IPS-15b (cell line): Measurements from ENCODE around the gene DCANP1.

Experiments used
- H3K27me3 ChIP-seq: one replicate; pipeline ENCODE4 v1.6.1; 2013; ENCODE audit warnings: low read length; ENCODE audit not compliant: control insufficient read depth, insufficient read depth
- H3K36me3 ChIP-seq: one replicate; pipeline ENCODE4 v1.6.1; 2013; ENCODE audit warnings: low read length; ENCODE audit not compliant: control insufficient read depth, insufficient read depth
- H3K4me1 ChIP-seq: one replicate; pipeline ENCODE4 v1.6.1; 2013; ENCODE audit warnings: mild to moderate bottlenecking, low read length; ENCODE audit not compliant: control insufficient read depth, insufficient read depth
- H3K4me3 ChIP-seq: one replicate; pipeline ENCODE4 v1.5.1; 2013; ENCODE audit warnings: low read depth, low read length
- H3K9ac ChIP-seq: one replicate; pipeline ENCODE4 v1.6.1; 2013; ENCODE audit warnings: low read depth, mild to moderate bottlenecking, low read length
- H3K9me3 ChIP-seq: one replicate; pipeline ENCODE4 v1.6.1; 2013; ENCODE audit warnings: mild to moderate bottlenecking, low read length; ENCODE audit not compliant: control insufficient read depth, insufficient read depth

Gene DCANP1

DNA sequence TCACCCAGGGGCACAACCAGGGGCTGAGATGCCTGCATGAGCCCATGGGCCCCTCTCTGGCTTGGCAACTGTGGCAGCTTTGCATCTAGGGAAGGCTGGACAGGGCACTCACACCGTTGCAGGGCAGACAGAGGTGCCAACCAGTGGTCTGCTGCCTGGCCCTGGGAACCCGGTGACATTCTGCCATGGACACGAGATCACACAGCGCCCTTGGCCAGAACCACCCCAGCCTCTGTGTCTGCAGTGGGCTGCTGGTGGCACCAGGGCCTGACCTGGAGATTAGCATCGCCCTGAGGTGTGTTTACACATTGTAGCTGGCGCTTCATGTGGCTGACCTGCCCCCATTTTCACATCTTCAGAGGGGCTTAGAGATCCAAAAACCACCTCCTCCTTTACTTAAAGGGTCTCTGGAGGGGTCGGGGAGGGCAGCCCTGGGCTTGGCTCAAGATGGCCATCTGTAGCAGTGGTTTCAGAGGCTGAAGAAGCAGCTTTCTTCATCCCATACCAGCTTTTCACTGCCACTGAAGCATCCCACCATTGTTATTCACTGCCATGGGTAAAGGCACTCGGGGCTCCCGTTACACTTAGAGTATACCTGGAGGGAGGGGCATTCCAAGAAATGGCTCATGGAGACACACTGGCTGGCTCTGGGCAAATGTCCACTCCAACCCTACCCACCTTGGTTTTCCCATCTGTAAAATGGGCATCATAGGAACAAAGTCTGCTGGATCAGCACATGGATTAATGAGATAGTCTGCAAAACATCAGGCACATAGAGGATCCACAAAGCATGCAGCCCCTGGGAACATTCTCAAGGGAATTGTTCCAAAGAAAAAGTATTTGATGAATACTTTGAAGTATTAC, 11.4 kb downstream of the DCANP1 start:
- no peak overlapping the region for H3K4me3 ChIP-seq
- H3K4me1 ChIP-seq, result no peaks in the 10 kb centered on the region
- no peak overlapping the region for H3K9ac ChIP-seq
- H3K9me3 ChIP-seq, result no peaks in the 10 kb centered on the region
- H3K36me3 ChIP-seq, result no peaks in the 10 kb centered on the region
- no peaks in the 10 kb centered on the region for H3K27me3 ChIP-seq

DNA sequence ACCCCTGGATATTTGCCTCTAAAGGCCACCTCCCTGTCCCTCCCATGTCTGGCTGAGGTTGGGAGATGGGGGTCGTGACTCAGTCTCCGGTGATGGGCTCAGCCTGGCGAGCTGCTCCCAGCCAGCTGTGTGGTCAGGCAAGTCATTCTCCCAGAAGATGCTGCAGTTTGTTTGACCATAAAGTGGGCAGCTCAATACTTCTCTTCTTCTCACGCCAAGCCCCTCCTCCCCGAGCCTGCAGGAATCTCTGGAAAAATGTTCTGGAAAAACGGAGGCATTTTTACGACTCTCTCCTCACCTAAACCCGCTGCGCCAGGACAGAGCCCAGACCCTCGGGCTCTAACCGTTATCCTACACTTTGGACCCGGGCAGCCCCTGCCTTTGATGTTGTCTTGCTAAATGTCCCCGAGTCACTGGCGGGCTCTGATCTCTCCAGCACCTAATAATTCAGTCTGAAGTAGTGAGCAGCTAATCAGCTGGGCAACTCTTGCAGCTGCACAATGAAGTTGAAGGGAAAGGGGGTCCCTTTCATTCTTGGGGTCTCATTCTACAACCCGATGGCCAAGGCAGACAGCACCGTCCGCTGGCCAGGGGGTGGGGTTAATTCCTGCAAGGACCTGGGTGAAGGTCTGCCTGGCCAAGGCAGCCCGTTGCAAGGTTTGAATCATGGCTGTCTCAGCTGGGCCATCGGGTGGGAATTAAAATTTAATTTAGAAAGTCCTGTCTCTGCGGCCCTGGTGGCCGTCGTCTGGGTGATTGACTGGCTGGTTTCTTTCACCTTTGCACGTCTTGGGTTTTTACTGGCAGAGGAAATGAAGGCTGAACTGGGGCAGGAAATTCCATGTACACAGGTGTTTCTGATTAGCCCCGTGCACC, 12.3 kb downstream of the DCANP1 start:
- no peak overlapping the region for H3K4me3 ChIP-seq
- no peak overlapping the region for H3K9ac ChIP-seq
- H3K27me3 ChIP-seq, result no peaks in the 10 kb centered on the region
- no peaks in the 10 kb centered on the region for H3K9me3 ChIP-seq
- no peaks in the 10 kb centered on the region for H3K4me1 ChIP-seq
- no peaks in the 10 kb centered on the region for H3K36me3 ChIP-seq

DNA sequence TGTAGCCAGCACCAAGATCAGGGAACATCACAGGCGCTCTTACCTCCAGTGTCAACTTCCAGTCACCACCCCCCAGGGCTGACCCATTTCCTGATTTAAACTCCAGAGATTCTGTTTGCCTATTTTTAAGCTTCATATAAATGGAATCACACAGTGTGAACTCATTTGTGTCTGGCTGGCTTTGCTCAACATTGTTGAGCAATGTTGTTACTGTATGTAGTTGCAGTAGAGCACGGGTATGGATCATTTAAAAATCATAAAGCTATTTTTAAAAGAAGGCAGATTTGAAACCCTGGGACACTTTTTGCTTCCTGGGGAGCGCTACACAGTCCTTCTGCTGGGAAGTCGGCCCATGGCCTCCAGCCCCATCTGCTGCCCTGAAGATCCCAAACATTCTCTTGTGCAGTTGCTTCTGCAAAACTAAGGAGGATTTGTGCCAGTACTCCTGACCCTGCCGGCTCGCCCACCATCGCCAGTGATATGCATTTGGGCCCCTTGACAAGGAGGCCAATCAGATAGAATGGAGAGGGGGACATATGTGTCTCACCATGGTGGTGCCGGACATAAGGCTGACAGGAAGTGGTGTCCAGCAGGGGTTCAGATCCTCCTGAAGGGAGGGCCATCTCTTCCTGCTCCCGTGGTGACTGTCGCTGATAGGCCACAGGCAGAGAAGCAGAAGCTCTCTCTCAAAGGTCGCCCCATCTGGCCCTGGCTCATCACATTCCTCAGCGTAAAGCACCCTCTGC, 13.3 kb downstream of the DCANP1 start:
- Histone ChIP-seq H3K4me3 (no peak overlapping the region), H3K4me1 (no peaks in the 10 kb centered on the region)

DNA sequence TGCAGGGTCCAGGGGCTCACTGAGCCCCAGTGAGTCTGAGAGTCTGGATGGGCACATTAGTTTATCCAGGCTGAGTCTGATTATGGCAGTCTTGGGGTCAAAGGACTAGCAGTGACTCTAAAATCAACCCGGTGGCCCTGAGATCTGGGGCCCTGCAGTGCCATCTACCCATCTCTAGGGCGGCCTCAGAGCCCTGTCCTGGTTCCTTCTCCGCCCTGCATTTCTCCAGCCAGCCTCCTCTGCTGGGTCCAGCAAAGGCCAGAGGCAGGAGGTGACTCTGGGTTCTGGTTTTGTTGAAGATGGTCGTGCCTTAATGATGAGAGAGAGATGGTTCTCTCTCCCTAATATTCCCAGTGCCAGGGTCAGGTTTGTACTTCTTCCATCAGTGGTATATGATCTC, 15.0 kb downstream of the DCANP1 start:
- Histone ChIP-seq H3K36me3 (no peaks in the 10 kb centered on the region), H3K27me3 (no peaks in the 10 kb centered on the region), H3K4me3 (no peak overlapping the region), H3K9ac (no peak overlapping the region), H3K4me1 (no peaks in the 10 kb centered on the region), H3K9me3 (no peaks in the 10 kb centered on the region)

More for the DNA sequence above, 13.3 kb downstream of the DCANP1 start:
- Histone ChIP-seq H3K9me3 (no peaks in the 10 kb centered on the region), H3K36me3 (no peaks in the 10 kb centered on the region), H3K27me3 (no peaks in the 10 kb centered on the region), H3K9ac (no peak overlapping the region)

DNA sequence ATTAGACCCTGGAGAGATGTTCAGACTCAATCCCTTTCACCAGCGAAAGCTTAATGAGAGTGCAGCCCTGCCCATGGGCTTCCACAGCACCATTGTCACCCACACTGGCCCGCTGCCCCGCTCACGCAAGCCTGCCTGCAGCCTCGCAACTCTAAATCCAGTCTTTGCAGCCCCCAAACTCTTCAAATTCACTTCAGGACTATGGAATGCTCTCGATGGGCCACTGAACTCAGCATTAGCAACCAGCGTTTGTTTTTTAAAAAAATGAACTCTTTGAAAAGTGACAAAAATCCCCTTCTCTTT, 17.1 kb downstream of the DCANP1 start:
- Histone ChIP-seq H3K4me1 (no peaks in the 10 kb centered on the region), H3K27me3 (no peaks in the 10 kb centered on the region), H3K4me3 (no peak overlapping the region), H3K36me3 (no peaks in the 10 kb centered on the region), H3K9me3 (no peaks in the 10 kb centered on the region), H3K9ac (no peak overlapping the region)

DNA sequence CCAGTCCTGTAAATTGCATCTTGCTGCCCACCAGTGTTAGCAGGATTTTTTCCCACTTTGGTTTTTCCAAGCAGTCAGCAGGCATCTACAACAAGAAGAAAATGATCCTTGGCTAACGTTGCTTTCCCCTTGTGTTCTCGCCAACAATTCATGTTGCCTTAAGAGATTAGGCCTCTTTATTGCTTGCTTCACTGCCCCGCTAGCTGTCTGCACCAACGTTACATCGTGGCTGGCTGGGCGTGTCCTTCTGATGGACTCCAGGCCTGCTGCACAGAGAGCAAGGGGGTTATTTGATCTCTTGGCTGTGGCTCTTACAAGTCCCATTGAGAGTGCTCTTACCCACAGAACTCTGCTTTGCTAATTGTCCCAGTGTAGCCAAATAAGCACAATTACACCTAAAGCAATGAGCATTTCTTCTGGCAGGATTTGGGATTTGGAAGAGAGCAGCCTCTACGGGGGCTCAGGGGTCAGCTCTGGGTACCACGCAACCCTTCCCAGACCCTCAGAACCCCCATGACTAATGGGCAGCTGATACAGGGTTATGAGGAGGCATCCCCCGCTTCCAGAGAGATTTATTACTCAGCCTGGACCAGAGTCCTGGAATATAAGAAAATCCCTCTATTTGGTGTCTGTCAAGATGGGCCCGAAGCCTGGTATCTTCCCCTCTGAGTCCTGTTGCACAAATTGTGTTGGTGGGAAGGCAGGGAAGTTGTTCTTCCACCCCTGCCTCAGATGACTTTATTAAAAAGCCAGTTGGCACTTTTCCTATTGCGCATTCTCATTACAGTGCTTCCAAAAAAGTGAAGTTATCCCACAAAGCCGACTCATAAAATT, 17.6 kb downstream of the DCANP1 start:
- no peaks in the 10 kb centered on the region for H3K27me3 ChIP-seq
- no peak overlapping the region for H3K4me3 ChIP-seq
- no peaks in the 10 kb centered on the region for H3K4me1 ChIP-seq
- no peak overlapping the region for H3K9ac ChIP-seq
- no peaks in the 10 kb centered on the region for H3K9me3 ChIP-seq
- no peaks in the 10 kb centered on the region for H3K36me3 ChIP-seq

DNA sequence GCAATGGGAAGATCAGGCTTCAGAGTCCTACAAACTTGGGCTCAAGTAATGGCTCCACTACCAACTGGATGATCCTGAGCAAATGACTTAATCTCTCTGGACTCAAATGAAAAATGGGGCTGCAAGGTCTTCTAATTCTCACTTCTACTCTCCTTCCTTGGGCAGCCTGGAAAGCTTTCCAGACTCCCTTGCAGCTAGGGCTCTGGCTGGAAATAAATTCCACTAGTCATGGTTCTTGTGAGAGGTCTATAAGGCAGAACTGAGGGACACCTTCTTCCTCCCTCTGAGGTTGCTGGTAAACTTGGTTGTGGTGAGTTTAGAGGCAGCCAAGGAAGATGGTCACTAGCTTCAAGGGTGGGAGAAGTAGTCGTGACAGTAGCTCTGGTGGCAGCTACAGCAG, 18.6 kb downstream of the DCANP1 start:
- no peaks in the 10 kb centered on the region for H3K4me1 ChIP-seq
- no peak overlapping the region for H3K4me3 ChIP-seq
- H3K36me3 ChIP-seq, result no peaks in the 10 kb centered on the region

DNA sequence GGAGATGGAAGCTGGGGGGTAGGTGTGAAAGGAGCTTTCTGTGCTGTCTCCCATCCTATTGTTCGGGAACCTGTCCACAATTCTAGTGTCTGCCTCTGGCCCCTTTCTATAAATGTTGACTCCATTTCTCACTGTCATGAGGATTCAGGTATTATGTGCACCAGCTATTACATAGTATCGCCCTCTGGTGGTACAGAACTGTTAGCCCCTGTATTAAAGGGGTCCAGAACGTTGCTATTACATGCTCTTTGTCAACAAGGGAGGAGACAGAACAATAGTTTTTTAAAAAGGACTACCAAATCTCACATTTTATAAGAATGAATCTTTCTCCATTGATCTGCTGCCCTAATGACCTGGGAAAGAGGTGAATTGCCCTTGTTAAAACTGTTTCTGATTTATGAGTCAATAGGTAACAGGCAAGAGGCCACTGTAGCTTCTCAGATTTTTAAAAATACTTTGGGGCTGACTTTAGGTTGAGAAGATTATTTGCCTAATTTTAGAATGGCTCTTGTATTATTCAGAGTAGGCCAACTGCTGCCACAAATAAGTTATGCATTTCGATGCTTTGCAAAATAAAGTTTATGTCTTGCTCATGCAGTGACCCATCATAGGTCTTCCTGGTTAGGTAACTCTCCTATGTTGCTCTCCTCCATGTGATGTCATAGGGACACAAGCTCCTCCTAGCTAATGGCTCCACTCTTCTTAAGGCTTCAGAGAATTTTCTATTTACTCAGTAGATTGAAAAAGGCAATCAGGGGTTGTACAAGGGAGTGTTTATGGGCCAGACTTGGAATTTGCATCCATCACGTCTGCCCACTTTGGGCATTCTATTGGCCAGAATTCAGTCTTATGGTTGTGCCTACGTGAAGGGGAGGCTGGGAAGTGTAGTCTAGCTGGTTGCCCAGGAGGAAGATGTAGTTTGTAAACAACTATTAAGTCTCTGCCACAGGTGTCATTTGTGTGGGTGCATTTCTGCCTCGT, 20.8 kb downstream of the DCANP1 start:
- Histone ChIP-seq H3K4me3 (no peak overlapping the region), H3K9ac (no peak overlapping the region), H3K36me3 (no peaks in the 10 kb centered on the region), H3K9me3 (no peaks in the 10 kb centered on the region), H3K27me3 (no peaks in the 10 kb centered on the region), H3K4me1 (no peaks in the 10 kb centered on the region)

More for the DNA sequence above, 18.6 kb downstream of the DCANP1 start:
- Histone ChIP-seq H3K9me3 (no peaks in the 10 kb centered on the region), H3K27me3 (no peaks in the 10 kb centered on the region), H3K9ac (no peak overlapping the region)

DNA sequence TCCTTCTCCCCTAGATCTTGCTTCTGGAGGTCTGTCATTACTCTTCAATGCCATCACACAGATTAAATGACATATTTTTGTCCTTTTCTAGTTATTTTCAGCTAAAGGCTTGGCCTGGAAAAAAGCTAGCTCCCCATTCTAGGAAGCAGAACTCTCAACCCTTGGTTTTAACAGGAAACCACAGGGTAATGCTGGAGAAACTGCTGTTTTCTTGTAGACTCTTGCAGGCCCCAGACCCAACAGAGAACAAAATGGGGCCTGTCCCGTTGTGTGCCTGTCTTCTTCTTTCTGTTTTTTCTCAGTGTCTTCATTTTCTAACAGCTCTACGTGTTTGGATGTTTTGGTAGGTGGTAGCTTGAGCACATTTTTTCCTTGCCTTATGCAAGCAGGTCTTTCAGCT, 21.5 kb downstream of the DCANP1 start:
- no peak overlapping the region for H3K9ac ChIP-seq
- H3K36me3 ChIP-seq, result no peaks in the 10 kb centered on the region
- no peak overlapping the region for H3K4me3 ChIP-seq
- H3K27me3 ChIP-seq, result no peaks in the 10 kb centered on the region
- no peaks in the 10 kb centered on the region for H3K4me1 ChIP-seq
- no peaks in the 10 kb centered on the region for H3K9me3 ChIP-seq

DNA sequence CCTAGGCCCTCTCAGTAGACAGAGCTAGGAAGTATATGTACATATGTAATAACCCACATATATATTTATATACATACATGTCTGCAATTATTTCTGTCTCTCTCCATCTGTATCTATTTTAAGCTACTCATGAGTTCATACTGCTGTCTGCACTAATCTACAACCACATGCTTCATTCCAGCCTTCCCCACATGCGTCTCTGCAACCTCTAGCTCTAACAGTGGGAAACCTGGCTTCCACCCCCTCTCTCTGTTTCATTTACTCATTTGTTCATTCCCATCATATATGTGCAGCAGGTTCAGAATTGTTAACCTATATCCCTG, 23.3 kb downstream of the DCANP1 start:
- Histone ChIP-seq H3K9me3 (no peaks in the 10 kb centered on the region), H3K27me3 (peaks cover 2% of the 10 kb centered on the region), H3K36me3 (no peaks in the 10 kb centered on the region), H3K4me1 (no peaks in the 10 kb centered on the region), H3K9ac (no peak overlapping the region), H3K4me3 (no peak overlapping the region)
